Measurements from ENCODE around the gene GARNL3. TPM values are rescaled to one million over a fixed set of nuclear protein-coding genes. Genes with fewer than 3 reads are reported as not detected.

Gene GARNL3
- total RNA-seq, 4 donors from 2014 or later, result 28.4 to 59.7 (median 39.1) TPM

GRCh38 chr9:127397646-127398274 lies 133.2 kb downstream of the GARNL3 start:
- DNase-seq (ENCODE audit: low spot score in 2 of 2), result peak in 1 of 2 donors; percentile 27
- peaks cover 0 to 31% (median 0%) of the 10 kb centered on the region in 3 donors for H3K36me3 ChIP-seq
- no peaks in the 10 kb centered on the region for H3K9me3 ChIP-seq
- H3K27ac ChIP-seq, result peak overlapping the region; percentile 72 to 89 (median 87)
- peak; percentile 22 to 53 (median 40) for TF ChIP-seq CTCF (IDR thresholded peaks at IDR 0.05)
- TF ChIP-seq POLR2A (IDR thresholded peaks at IDR 0.05), result no peak
- H3K4me3 ChIP-seq, result peak overlapping the region; percentile 61 to 98 (median 85)
- no peaks in the 10 kb centered on the region for H3K27me3 ChIP-seq
- WGBS, 2 donors, result 0 to 1% methylated on average over 19 to 21 of the region's 55 CpGs
- peaks cover 0 to 25% (median 13%) of the 10 kb centered on the region in 4 donors for H3K4me1 ChIP-seq

GRCh38 chr9:127398275-127398647 lies 133.7 kb downstream of the GARNL3 start:
- Histone ChIP-seq H3K27ac (peak overlapping the region in 1 of 4 donors; percentile 86), H3K4me1 (peaks cover 0 to 25% (median 13%) of the 10 kb centered on the region in 4 donors), H3K36me3 (peaks cover 0 to 33% (median 0%) of the 10 kb centered on the region in 3 donors), H3K4me3 (peak overlapping the region; percentile 61 to 98 (median 85)), H3K27me3 (no peaks in the 10 kb centered on the region), H3K9me3 (no peaks in the 10 kb centered on the region)
- no peak for TF ChIP-seq EP300 (IDR thresholded peaks at IDR 0.05)
- TF ChIP-seq POLR2A (IDR thresholded peaks at IDR 0.05), result no peak
- peak in 3 of 5 experiments; percentile 0 to 4 (median 1) for TF ChIP-seq CTCF (IDR thresholded peaks at IDR 0.05)
- WGBS, 2 donors, result 29 to 40% methylated on average over 5 of the region's 5 CpGs
- DNase-seq (ENCODE audit: low spot score in 2 of 2), result no peak

- peaks cover 0 to 25% (median 13%) of the 10 kb centered on the region in 4 donors for H3K4me1 ChIP-seq
- no peak overlapping the region for H3K27ac ChIP-seq
- WGBS, 2 donors, result 83 to 89% methylated on average over 11 to 13 of the region's 13 CpGs
- no peak overlapping the region for H3K4me3 ChIP-seq
- H3K9me3 ChIP-seq, result no peaks in the 10 kb centered on the region
- no peak for DNase-seq (ENCODE audit: low spot score in 2 of 2)
- no peak for TF ChIP-seq EP300 (IDR thresholded peaks at IDR 0.05)
- no peak for TF ChIP-seq POLR2A (IDR thresholded peaks at IDR 0.05)
- no peak for TF ChIP-seq CTCF (IDR thresholded peaks at IDR 0.05)
- no peaks in the 10 kb centered on the region for H3K27me3 ChIP-seq
- H3K36me3 ChIP-seq, result peaks cover 0 to 39% (median 5%) of the 10 kb centered on the region in 3 donors
Measured at GRCh38 chr9:127398715-127399400, 134.3 kb downstream of the GARNL3 start.

GRCh38 chr9:127399736-127400269 lies 135.2 kb downstream of the GARNL3 start:
- WGBS, 2 donors, result 90 to 97% methylated on average over 14 of the region's 14 CpGs
- Histone ChIP-seq H3K4me3 (no peak overlapping the region), H3K4me1 (peaks cover 0 to 25% (median 13%) of the 10 kb centered on the region in 4 donors), H3K27ac (no peak overlapping the region), H3K27me3 (no peaks in the 10 kb centered on the region), H3K36me3 (peaks cover 0 to 49% (median 6%) of the 10 kb centered on the region in 3 donors), H3K9me3 (no peaks in the 10 kb centered on the region)
- DNase-seq (ENCODE audit: low spot score in 2 of 2), result no peak
- TF ChIP-seq EP300 (IDR thresholded peaks at IDR 0.05) (no peak), CTCF (IDR thresholded peaks at IDR 0.05) (no peak), POLR2A (IDR thresholded peaks at IDR 0.05) (no peak)
